Bronchial smooth muscle cell (primary cell): ENCODE data around the gene SCAMP2. TPM values are rescaled to one million over a fixed set of nuclear protein-coding genes. Genes with fewer than 3 reads are reported as not detected.

ENCODE experiments used
- total RNA-seq: library from RNA; depleted of rRNA; stranded (reverse); fragments of >200 nt; gene quantifications from 2 replicates; pipeline ENCODE4 v1.2.1, GENCODE V29; 2014

The SCAMP2 gene
- total RNA-seq = 8.8 and 9.1 TPM in 2 replicates

DNA sequence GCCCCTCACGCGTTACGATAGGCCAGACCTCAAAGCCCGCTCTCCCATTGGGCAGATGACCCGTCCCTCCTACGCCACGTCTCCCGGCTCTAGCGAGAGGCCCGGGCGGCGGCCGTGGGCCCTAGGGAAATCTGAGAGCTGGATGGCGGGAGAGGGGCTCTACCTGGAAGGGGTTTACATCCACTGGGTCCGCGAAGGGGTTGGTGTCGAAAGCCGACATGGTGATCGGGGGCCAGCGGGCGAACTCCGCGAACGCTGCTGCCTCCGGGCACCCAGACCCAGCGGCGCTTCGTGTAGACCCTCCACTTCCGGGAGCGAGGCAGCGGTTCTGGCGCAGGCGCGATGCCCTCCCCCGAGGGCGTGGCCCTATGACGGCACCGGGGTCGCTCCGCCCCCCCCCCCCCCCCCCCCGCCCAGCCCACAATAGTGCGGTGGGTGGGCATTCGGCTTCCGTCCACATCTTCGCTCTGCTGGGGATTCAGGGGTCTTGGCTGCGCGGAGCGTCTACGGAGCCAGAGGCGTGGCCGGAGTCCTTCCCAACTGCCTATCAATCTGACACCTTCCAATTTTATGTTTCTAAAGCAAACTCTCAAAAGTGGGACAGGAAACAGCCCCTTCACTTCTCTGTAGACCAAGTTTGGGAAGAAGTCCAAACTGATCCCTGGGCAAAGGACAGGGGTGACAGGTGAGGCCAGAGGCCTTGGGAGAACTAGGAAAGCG lies at the start of gene SCAMP2:
Gene SCAMP2, minus strand, starts transcription at position 330 of the 720 bp plus-strand sequence. Its CDS starts 110 bp downstream, at position 220.

GRCh38 chr15:74906450-74907162 lies 33.4 kb upstream of the SCAMP2 start, which contains the start of gene FAM219B:
TSS of gene FAM219B (minus strand) at chr15:74906851. CDS start at chr15:74906800, 51 bp downstream.

GRCh38 chr15:74889883-74890664 lies 16.9 kb upstream of the SCAMP2 start, which contains the start of gene MPI:
TSS of gene MPI (plus strand) at chr15:74890042. CDS start at chr15:74890074, 32 bp downstream.

DNA sequence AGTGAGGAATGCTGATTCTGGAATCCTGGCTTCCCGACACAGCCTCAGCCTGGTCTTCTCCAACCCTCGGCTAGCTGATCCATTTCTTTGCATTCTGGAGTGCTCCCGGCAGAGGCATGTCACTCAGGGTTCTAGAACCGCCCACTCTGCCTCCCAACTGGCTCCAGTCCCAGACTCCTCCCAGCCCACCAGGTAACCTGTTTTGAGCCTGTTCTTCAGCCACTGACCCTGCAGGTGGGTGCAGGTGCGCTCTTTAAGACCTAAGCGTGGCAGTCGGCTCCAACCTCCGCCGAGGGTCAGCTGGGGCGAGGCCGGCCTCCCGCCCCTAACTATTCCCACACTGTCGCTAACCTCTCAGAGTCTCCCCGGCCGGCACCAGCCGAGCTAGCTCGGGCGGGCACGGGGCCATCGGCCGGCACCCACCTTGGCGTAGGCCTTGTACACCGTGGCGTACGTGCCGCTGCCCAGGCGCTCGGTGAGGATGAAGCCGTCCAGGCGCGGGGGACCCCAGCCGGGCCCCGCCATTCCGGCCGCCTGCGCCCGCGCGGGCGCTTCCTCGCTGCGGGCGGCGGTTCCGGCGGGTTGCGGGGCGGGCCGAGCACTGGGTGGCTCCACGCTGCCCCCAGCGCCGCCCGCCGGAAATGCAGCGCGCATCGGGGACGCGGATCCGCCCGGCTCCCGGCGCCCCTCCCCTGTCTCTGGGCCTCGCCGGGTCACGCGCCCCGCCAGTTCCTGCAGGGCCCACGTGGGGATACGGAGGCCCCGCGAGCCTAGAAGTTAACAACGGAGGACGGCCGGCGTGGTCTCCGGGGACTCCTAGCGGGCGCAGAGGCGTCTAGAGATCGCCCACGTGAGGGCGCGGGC lies 30.4 kb downstream of the SCAMP2 start, which contains the start of gene ULK3:
Gene ULK3, minus strand, starts transcription at position 576 of the 864 bp plus-strand sequence. Its CDS starts 51 bp downstream, at position 525.

DNA sequence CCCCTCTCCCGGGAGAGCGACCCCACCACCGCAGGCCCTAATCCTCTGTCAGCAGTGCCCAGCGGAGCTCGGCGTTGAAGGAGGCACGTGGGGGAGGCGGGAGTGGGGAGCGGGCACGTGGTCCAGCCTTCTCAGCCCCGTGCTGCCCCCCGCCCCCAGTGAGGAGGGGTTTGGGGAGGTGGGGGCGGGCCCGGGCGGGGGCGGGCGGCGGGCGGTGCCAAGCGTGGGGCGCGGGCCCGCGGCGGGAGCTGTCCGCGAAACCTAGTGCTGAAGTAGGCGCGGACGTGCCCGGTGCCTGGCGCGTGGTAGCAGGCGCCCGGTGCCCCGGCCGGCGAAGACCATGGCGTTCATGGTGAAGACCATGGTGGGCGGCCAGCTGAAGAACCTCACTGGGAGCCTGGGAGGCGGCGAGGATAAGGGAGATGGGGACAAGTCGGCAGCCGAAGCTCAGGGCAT lies 46.8 kb downstream of the SCAMP2 start, which contains the start of gene CPLX3:
Gene CPLX3, plus strand, starts transcription at position 264 of the 456 bp plus-strand sequence. Its CDS starts 77 bp downstream, at position 341.

DNA sequence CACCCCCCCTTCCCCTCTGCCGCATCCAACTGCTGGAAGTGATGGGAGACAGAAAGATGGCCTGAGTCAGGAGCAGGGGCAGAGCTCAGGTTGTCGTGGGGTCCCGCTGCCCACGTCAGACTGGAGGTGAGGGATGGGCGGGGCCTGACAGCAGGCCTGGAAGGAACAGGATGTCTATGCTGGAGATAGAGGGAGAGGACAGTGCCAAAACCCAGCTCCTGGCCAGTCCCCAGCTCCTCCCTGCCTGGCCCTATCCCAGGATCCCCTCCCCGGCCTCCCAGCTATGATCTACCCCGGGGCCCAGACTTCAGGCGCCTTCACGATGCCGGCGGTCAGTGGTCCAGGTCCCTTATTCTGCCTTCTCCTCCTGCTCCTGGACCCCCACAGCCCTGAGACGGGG lies 60.6 kb downstream of the SCAMP2 start, which contains the start of gene LMAN1L:
Gene LMAN1L, plus strand, starts transcription at position 303 of the 400 bp plus-strand sequence. Its CDS starts 20 bp downstream, at position 323.

Other genes starting within 250 kb of the SCAMP2 start
- 11.0 and 11.2 TPM in 2 replicates for gene EDC3, start 177.3 kb downstream of the SCAMP2 start, total RNA-seq
- 0.09 and 0.32 TPM in 2 replicates for gene CYP1A1, start 147.8 kb downstream of the SCAMP2 start, total RNA-seq
- gene CYP1A2, start 124.5 kb downstream of the SCAMP2 start, total RNA-seq = not detected in 2 replicates
- 20.3 and 25.5 TPM in 2 replicates for gene CSK, start 91.3 kb downstream of the SCAMP2 start, total RNA-seq
- not detected in 2 replicates for gene LMAN1L, start 60.5 kb downstream of the SCAMP2 start, total RNA-seq
- gene CPLX3, start 46.7 kb downstream of the SCAMP2 start, total RNA-seq = under 0.01 TPM in 1 of 2 replicates, not detected in the other
- gene ULK3, start 30.2 kb downstream of the SCAMP2 start, total RNA-seq = 7.4 and 8.2 TPM in 2 replicates
- 39.7 and 54.4 TPM in 2 replicates for gene MPI, start 16.7 kb upstream of the SCAMP2 start, total RNA-seq
- 25.5 and 30.3 TPM in 2 replicates for gene FAM219B, start 33.5 kb upstream of the SCAMP2 start, total RNA-seq
- gene COX5A, start 64.7 kb upstream of the SCAMP2 start, total RNA-seq = 28.9 and 30.6 TPM in 2 replicates
- 0.34 and 1.4 TPM in 2 replicates for gene RPP25, start 83.4 kb upstream of the SCAMP2 start, total RNA-seq
- gene SCAMP5, start 122.2 kb upstream of the SCAMP2 start, total RNA-seq = 0.52 and 0.79 TPM in 2 replicates
- gene PPCDC, start 150.2 kb upstream of the SCAMP2 start, total RNA-seq = 3.1 and 5.0 TPM in 2 replicates